GM12878 (cell line): ENCODE data around the gene GKN2.

Source experiments
- FOXM1 ChIP-seq: IDR thresholded peaks from 2 replicates; pipeline ENCODE4 v1.6.1; 2012; ENCODE audit warnings: low read depth, mild to moderate bottlenecking, inconsistent platforms, low read length, moderate library complexity
- JUND ChIP-seq: IDR thresholded peaks from 2 replicates; pipeline ENCODE4 v1.6.1; 2012; ENCODE audit warnings: low read depth, mild to moderate bottlenecking, low read length, improper control_type of control experiment, moderate library complexity
- TARDBP ChIP-seq: IDR thresholded peaks from 2 replicates; pipeline ENCODE4 v1.6.1; 2016; ENCODE audit warnings: borderline replicate concordance
- TBL1XR1 ChIP-seq: IDR thresholded peaks from 2 replicates; pipeline ENCODE4 v1.6.1; 2012; ENCODE audit warnings: low read depth, low read length, improper control_type of control experiment
- ZNF274 ChIP-seq: IDR thresholded peaks from one replicate; pipeline ENCODE4 v1.8.0; 2011; ENCODE audit not compliant: insufficient read length, insufficient read depth

DNA sequence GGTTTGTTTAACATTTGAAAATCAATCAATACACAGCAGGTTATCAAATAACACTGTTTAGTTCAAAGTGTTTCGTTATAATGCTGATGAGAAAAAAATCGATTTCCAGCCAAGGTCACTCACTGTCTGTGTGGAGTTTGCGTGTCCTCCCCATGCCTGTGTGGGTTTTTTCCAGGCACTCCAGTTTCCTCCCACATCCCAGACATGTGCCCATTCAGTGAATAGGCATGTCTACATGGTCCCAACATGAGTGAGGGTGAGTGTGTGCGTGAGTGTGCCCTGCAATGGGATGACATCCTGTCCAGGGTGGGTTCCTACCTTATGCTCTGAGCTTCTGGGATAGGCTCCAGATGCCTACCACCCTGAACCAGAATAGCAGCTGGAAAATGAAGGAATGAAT, 8.7 kb upstream of the GKN2 start:
- no peak for TF ChIP-seq FOXM1
- TF ChIP-seq JUND, result no peak
- no peak for TF ChIP-seq ZNF274
- TF ChIP-seq TBL1XR1, result no peak
- TF ChIP-seq TARDBP, result no peak
